Fibroblast of lung (primary cell): ENCODE measurements around the gene IGFBP6. TPM values are rescaled to one million over a fixed set of nuclear protein-coding genes. Genes with fewer than 3 reads are reported as not detected.

Experiments used
- DNase-seq, 2 donors: peaks; one replicate each; pipeline versions ENCODE4 v3.0.0 to v3.0.0-alpha.2; 2010; ENCODE audit warnings: low read depth in 2 of 2
- H2AFZ ChIP-seq: 2 replicates; pipeline ENCODE4 v1.5.1; 2012; ENCODE audit warnings: low read length, control low read depth, inconsistent platforms
- H3K27ac ChIP-seq: 2 replicates; pipeline ENCODE4 v1.5.1; 2011; ENCODE audit warnings: low read length, control low read depth; ENCODE audit not compliant: insufficient read depth
- H3K27me3 ChIP-seq: 2 replicates; pipeline ENCODE4 v1.5.1; 2011; ENCODE audit warnings: mild to moderate bottlenecking, low read length; ENCODE audit not compliant: control insufficient read depth, insufficient read depth
- H3K36me3 ChIP-seq: 2 replicates; pipeline ENCODE4 v1.5.1; 2011; ENCODE audit warnings: low read length; ENCODE audit not compliant: control insufficient read depth, insufficient read depth
- H3K4me1 ChIP-seq: 2 replicates; pipeline ENCODE4 v1.5.1; 2011; ENCODE audit warnings: low read length; ENCODE audit not compliant: control insufficient read depth, insufficient read depth; ENCODE audit errors: extremely low read depth
- H3K4me2 ChIP-seq: 2 replicates; pipeline ENCODE4 v1.5.1; 2011; ENCODE audit warnings: low read length, control low read depth; ENCODE audit not compliant: insufficient read depth; ENCODE audit errors: extremely low read depth
- H3K4me3 ChIP-seq, 4 experiments: fragments of 200-600 bp in 1 of 4; sonication (generic) in 1 of 4; replicated peaks in 1 of 4; 2 replicates each; pipeline ENCODE4 v1.5.1; 2011 to 2016; ENCODE audit warnings: low read length in 4 of 4, low read depth in 3 of 4, mild to moderate bottlenecking in 3 of 4, control low read depth in 2 of 4, inconsistent platforms in 1 of 4, mixed read lengths in 1 of 4; ENCODE audit not compliant: insufficient read depth in 1 of 4; ENCODE audit errors: control extremely low read depth in 1 of 4
- H3K79me2 ChIP-seq: 2 replicates; pipeline ENCODE4 v1.5.1; 2012; ENCODE audit warnings: mild to moderate bottlenecking, low read length, inconsistent platforms; ENCODE audit not compliant: control insufficient read depth, insufficient read depth
- H3K9ac ChIP-seq: 2 replicates; pipeline ENCODE4 v1.5.1; 2011; ENCODE audit warnings: mild to moderate bottlenecking, low read length, control low read depth; ENCODE audit not compliant: insufficient read depth
- H3K9me3 ChIP-seq: 2 replicates; pipeline ENCODE4 v1.5.1; 2012; ENCODE audit warnings: low read depth, low read length; ENCODE audit not compliant: control insufficient read depth, insufficient read depth
- H4K20me1 ChIP-seq: 2 replicates; pipeline ENCODE4 v1.5.1; 2011; ENCODE audit warnings: low read length; ENCODE audit not compliant: control insufficient read depth, insufficient read depth; ENCODE audit errors: extremely low read depth
- EZH2 ChIP-seq: IDR thresholded peaks from 2 replicates; pipeline ENCODE4 v1.5.1; 2012; ENCODE audit warnings: low read length, control low read depth, mild to moderate bottlenecking; ENCODE audit errors: missing control alignments
- polyA plus RNA-seq, 2 donors: library from polyadenylated mRNA; depleted of rRNA in 1 of 2; stranded (reverse) in 1 of 2; unstranded in 1 of 2; fragments of >200 nt; gene quantifications; 2 replicates each; pipeline ENCODE4 v1.2.1, GENCODE V29; 2011 to 2012; ENCODE audit warnings: missing spikeins in 1 of 2
- total RNA-seq: library from RNA; depleted of rRNA; stranded (reverse); fragments of >200 nt; gene quantifications from 2 replicates; pipeline ENCODE4 v1.2.1, GENCODE V29; 2014
- TF ChIP-seq, protein P1 (sequence below), 2 donors: IDR thresholded peaks in 1 of 2; conservative IDR thresholded peaks in 1 of 2; 1 replicate in 1 of 2; 2 replicates in 1 of 2; pipeline ENCODE4 v1.5.1; 2011 to 2012; ENCODE audit warnings: low read length in 2 of 2, control low read depth in 1 of 2, inconsistent platforms in 1 of 2, low read depth in 1 of 2, mild to moderate bottlenecking in 1 of 2

Gene IGFBP6
- total and polyA plus RNA-seq, 2 donors (not counting 1 experiment from before 2014, with no cell fraction given), result 229 to 592 TPM

GRCh38 chr12:53051058-53051880, 46.2 kb upstream of the IGFBP6 start:
- Histone ChIP-seq H3K9me3 (no peaks in the 10 kb centered on the region), H3K4me3 (peak overlapping the region; percentile 80 to 90 (median 84)), H2AFZ (no peak overlapping the region), H3K27me3 (no peaks in the 10 kb centered on the region), H3K36me3 (peaks cover 13% of the 10 kb centered on the region), H3K9ac (peak overlapping the region; percentile 86), H3K27ac (peak overlapping the region; percentile 95), H3K79me2 (peaks cover 25% of the 10 kb centered on the region), H3K4me1 (peaks cover 37% of the 10 kb centered on the region), H3K4me2 (peak overlapping the region; percentile 97), H4K20me1 (no peaks in the 10 kb centered on the region)
- TF ChIP-seq EZH2, result no peak
- TF ChIP-seq, protein P1, sequence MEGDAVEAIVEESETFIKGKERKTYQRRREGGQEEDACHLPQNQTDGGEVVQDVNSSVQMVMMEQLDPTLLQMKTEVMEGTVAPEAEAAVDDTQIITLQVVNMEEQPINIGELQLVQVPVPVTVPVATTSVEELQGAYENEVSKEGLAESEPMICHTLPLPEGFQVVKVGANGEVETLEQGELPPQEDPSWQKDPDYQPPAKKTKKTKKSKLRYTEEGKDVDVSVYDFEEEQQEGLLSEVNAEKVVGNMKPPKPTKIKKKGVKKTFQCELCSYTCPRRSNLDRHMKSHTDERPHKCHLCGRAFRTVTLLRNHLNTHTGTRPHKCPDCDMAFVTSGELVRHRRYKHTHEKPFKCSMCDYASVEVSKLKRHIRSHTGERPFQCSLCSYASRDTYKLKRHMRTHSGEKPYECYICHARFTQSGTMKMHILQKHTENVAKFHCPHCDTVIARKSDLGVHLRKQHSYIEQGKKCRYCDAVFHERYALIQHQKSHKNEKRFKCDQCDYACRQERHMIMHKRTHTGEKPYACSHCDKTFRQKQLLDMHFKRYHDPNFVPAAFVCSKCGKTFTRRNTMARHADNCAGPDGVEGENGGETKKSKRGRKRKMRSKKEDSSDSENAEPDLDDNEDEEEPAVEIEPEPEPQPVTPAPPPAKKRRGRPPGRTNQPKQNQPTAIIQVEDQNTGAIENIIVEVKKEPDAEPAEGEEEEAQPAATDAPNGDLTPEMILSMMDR (conservative IDR thresholded peaks at IDR 0.05 in 1 of 2, IDR thresholded peaks at IDR 0.05 in 1 of 2; ENCODE audit: low read depth in 1 of 2, low read length in 2 of 2), result peak in 1 of 2 donors; percentile 21
- DNase-seq, result peak; percentile 55 to 76

GRCh38 chr12:53051881-53052412, 45.5 kb upstream of the IGFBP6 start:
- Histone ChIP-seq H4K20me1 (no peaks in the 10 kb centered on the region), H3K4me2 (peak overlapping the region; percentile 97), H3K79me2 (peaks cover 25% of the 10 kb centered on the region), H3K36me3 (peaks cover 14% of the 10 kb centered on the region), H3K4me3 (peak overlapping the region; percentile 6 to 90 (median 55)), H3K4me1 (peaks cover 37% of the 10 kb centered on the region), H3K9me3 (no peaks in the 10 kb centered on the region), H2AFZ (no peak overlapping the region), H3K27me3 (no peaks in the 10 kb centered on the region), H3K27ac (peak overlapping the region; percentile 95), H3K9ac (peak overlapping the region; percentile 26)
- DNase-seq, result no peak
- TF ChIP-seq, protein P1 (conservative IDR thresholded peaks at IDR 0.05 in 1 of 2, IDR thresholded peaks at IDR 0.05 in 1 of 2; ENCODE audit: low read depth in 1 of 2, low read length in 2 of 2), result no peak
- TF ChIP-seq EZH2, result no peak

GRCh38 chr12:53052419-53053217, 44.8 kb upstream of the IGFBP6 start:
- peak overlapping the region; percentile 95 for H3K27ac ChIP-seq
- peak overlapping the region in 3 of 4 experiments; percentile 27 to 90 (median 83) for H3K4me3 ChIP-seq
- no peaks in the 10 kb centered on the region for H3K9me3 ChIP-seq
- H3K9ac ChIP-seq, result peak overlapping the region; percentile 26
- DNase-seq, result peak; percentile 81 to 92
- H3K4me2 ChIP-seq, result peak overlapping the region; percentile 97
- H3K4me1 ChIP-seq, result peaks cover 37% of the 10 kb centered on the region
- TF ChIP-seq, protein P1 (conservative IDR thresholded peaks at IDR 0.05 in 1 of 2, IDR thresholded peaks at IDR 0.05 in 1 of 2; ENCODE audit: low read depth in 1 of 2, low read length in 2 of 2), result no peak
- TF ChIP-seq EZH2, result no peak
- H4K20me1 ChIP-seq, result no peaks in the 10 kb centered on the region
- H2AFZ ChIP-seq, result no peak overlapping the region
- no peaks in the 10 kb centered on the region for H3K27me3 ChIP-seq
- peaks cover 25% of the 10 kb centered on the region for H3K79me2 ChIP-seq
- peaks cover 19% of the 10 kb centered on the region for H3K36me3 ChIP-seq
